Neutrophil (primary cell): ENCODE data around the gene ZNF79.

Source experiments
- H3K27ac ChIP-seq: fragments of 200-600 bp; sonication (generic); 2 replicates; pipeline ENCODE4 v1.5.1; 2016; ENCODE audit warnings: mild to moderate bottlenecking, moderate library complexity
- H3K27me3 ChIP-seq: fragments of 200-600 bp; sonication (generic); 2 replicates; pipeline ENCODE4 v1.6.0; 2016; ENCODE audit warnings: mild to moderate bottlenecking
- H3K36me3 ChIP-seq: fragments of 200-600 bp; sonication (generic); 2 replicates; pipeline ENCODE4 v1.5.1; 2017
- H3K4me1 ChIP-seq, 2 experiments: fragments of 200-600 bp in 1 of 2; sonication (generic) in 1 of 2; 1 replicate in 1 of 2; 2 replicates in 1 of 2; pipeline versions ENCODE4 v1.5.1 to v1.6.1; 2013 to 2016; ENCODE audit warnings: low read depth in 1 of 2, low read length in 1 of 2, mild to moderate bottlenecking in 1 of 2, moderate library complexity in 1 of 2; ENCODE audit not compliant: control insufficient read depth in 1 of 2, insufficient read depth in 1 of 2
- H3K4me3 ChIP-seq, 2 experiments: fragments of 200-600 bp in 1 of 2; sonication (generic) in 1 of 2; 1 replicate in 1 of 2; 2 replicates in 1 of 2; pipeline ENCODE4 v1.5.1; 2013 to 2016; ENCODE audit warnings: low read depth in 1 of 2, low read length in 1 of 2, mild to moderate bottlenecking in 1 of 2, moderate library complexity in 1 of 2
- H3K9me3 ChIP-seq: fragments of 200-600 bp; sonication (generic); 2 replicates; pipeline ENCODE4 v1.5.1; 2016
- TF ChIP-seq, protein P1 (sequence below): fragments of 200-600 bp; sonication (generic); IDR thresholded peaks from 2 replicates; pipeline ENCODE4 v1.5.1; 2016; ENCODE audit warnings: antibody characterized with exemption

The ZNF79 gene

DNA sequence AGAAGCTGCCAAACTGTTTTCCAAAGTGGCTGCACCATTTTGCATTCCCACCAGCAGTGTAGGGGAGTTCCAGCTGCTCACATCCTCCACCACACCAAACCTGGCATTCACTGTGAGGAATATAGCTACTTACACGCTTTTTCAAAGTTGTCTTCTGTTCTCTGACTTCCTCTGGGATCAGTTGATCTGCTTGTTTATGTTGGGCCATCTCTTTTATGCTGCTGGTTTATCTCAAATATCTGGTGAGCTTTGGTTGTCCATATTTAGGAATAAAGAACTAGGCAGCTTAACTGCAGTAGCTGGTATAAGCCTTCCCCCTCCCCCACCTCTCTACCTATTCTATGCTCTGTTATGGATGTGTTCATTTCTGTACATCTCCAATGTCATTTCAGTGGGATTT lies 8.5 kb upstream of the ZNF79 start:
- TF ChIP-seq, protein P1, sequence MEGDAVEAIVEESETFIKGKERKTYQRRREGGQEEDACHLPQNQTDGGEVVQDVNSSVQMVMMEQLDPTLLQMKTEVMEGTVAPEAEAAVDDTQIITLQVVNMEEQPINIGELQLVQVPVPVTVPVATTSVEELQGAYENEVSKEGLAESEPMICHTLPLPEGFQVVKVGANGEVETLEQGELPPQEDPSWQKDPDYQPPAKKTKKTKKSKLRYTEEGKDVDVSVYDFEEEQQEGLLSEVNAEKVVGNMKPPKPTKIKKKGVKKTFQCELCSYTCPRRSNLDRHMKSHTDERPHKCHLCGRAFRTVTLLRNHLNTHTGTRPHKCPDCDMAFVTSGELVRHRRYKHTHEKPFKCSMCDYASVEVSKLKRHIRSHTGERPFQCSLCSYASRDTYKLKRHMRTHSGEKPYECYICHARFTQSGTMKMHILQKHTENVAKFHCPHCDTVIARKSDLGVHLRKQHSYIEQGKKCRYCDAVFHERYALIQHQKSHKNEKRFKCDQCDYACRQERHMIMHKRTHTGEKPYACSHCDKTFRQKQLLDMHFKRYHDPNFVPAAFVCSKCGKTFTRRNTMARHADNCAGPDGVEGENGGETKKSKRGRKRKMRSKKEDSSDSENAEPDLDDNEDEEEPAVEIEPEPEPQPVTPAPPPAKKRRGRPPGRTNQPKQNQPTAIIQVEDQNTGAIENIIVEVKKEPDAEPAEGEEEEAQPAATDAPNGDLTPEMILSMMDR, result no peak
- Histone ChIP-seq H3K4me3 (no peak overlapping the region), H3K36me3 (no peaks in the 10 kb centered on the region), H3K9me3 (no peaks in the 10 kb centered on the region), H3K4me1 (no peaks in the 10 kb centered on the region), H3K27ac (no peak overlapping the region), H3K27me3 (peaks cover 7% of the 10 kb centered on the region)

DNA sequence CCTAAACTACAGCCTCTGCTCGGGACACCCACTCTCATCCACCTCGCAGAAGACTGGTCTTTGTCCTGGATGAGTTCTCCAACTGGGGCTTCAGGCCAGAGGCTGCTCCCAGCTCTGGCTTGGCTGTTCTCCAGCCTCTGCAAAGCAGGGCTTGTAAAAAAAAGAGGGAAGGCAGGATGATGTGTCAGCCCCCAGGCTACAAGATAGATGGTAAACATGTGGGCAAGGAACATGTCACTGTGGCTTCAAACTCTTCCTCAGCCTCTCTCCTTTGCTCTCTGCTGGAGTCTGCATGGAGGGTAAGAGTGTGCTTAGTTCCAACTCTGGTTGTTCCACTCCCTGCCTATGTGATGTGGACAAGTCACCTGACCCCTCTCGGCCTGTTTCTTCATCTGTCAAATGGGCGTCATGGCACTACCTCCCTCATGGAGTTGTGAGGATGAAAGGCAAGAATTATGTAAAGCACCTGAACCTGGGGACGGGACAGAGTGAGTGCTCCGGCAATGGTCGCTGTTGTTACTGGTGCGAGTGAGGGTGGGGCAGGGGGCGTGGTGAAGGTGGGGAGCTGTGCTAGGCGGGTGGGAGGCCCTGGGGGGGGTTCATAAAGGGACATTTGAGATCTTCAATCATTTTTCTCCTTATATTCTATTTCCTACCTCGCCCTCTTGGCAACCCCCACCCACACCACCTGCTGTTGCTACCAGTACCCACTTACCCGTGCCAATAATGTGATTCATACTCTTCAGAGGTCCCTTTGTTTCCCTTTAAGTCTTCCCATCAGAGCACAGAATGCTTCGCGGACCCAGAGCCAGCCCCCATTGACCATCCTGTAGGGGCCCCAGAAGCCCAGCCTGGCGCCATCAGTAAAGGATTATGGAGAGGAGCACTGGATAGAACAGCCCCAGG lies 6.8 kb upstream of the ZNF79 start:
- H3K4me3 ChIP-seq, result no peak overlapping the region
- no peaks in the 10 kb centered on the region for H3K9me3 ChIP-seq
- no peaks in the 10 kb centered on the region for H3K4me1 ChIP-seq
- no peak overlapping the region for H3K27ac ChIP-seq
- no peaks in the 10 kb centered on the region for H3K36me3 ChIP-seq
- peaks cover 7% of the 10 kb centered on the region for H3K27me3 ChIP-seq
- TF ChIP-seq, protein P1, result no peak

DNA sequence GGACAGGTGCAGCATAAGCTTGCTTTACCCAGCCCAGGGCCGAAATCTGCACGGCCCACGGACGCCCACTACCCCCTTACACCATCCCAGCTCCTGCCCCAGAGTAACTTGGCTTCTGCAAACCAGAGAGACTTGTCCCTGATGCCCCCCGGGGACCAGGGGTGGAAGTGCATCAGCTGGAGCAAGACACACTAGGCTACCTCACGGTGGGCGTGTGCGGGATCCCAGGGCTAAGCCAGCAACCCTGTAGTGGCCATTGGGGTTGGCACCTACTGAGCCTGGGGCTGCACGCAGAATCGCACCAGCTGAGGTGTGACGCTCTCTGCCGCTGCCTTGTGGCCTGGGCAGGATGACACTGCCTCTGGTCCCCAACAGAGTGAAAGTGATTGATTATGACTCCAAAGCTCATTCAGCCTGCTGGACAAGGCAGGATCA lies 6.1 kb upstream of the ZNF79 start:
- Histone ChIP-seq H3K27ac (no peak overlapping the region), H3K4me1 (no peaks in the 10 kb centered on the region), H3K27me3 (peaks cover 7% of the 10 kb centered on the region), H3K36me3 (no peaks in the 10 kb centered on the region), H3K4me3 (no peak overlapping the region), H3K9me3 (no peaks in the 10 kb centered on the region)
- TF ChIP-seq, protein P1, result no peak

DNA sequence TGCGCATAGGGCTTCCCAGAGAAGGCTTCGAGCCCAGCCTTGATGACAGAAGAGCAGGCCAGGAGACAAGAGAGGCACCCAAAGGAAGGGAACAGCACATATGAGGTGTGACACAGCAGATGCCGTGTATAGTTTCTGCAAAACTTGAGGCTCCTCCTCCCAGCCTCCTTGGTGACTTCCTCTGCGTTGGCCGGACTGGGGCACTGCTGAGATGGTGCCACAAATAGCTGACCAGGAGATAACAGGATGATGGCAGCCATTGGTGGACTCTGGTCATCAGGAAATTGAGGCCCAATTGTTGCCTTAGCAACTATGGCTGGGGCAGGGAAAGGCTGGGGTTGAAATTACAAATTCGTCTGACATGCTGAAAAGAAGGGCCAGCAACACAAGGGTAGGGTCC lies 4.8 kb upstream of the ZNF79 start:
- TF ChIP-seq, protein P1, result no peak
- no peaks in the 10 kb centered on the region for H3K9me3 ChIP-seq
- peaks cover 7 to 10% of the 10 kb centered on the region in 2 experiments for H3K4me1 ChIP-seq
- no peak overlapping the region for H3K27ac ChIP-seq
- peaks cover 7% of the 10 kb centered on the region for H3K27me3 ChIP-seq
- no peak overlapping the region for H3K4me3 ChIP-seq
- no peaks in the 10 kb centered on the region for H3K36me3 ChIP-seq

DNA sequence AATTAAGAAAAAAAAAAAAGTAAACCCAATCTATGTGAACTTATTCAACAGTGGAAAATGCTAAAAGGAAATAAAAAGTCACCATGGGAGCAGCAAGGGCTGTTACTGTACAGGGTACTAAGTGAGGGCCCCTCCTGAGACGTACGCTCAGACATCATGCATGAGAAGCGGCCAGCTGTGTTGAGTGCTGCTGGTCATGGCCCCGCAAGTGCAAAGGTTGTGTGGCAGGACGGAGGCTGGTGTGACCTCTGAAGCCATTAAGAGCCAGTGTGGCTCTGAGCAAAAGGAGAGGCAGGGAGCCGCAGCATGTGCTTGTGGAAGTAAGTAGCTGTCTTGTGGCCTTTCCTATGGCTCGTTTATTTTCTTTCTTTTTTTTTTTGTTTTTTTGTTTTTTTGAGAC lies 3.1 kb upstream of the ZNF79 start:
- Histone ChIP-seq H3K36me3 (no peaks in the 10 kb centered on the region), H3K27ac (no peak overlapping the region), H3K4me3 (no peak overlapping the region), H3K4me1 (peaks cover 24 to 25% of the 10 kb centered on the region in 2 experiments), H3K27me3 (no peaks in the 10 kb centered on the region), H3K9me3 (no peaks in the 10 kb centered on the region)
- TF ChIP-seq, protein P1, result no peak
